DND-41 (cell line): ENCODE measurements around the gene GFY.
A peak's percentile ranks its signal among the peaks of the same experiment; 100 is the strongest.

ENCODE experiments used
- ATAC-seq: fragments of 200-7000 bp; cut with Tn5 transposase; 3 replicates; pipeline ENCODE4 v1.9.1; 2021; ENCODE audit warnings: low read depth; ENCODE audit not compliant: insufficient read depth
- DNase-seq: peaks from one replicate; pipeline ENCODE4 v3.0.0-alpha.2; 2020
- H2AFZ ChIP-seq: 2 replicates; pipeline ENCODE4 v1.6.0; 2012; ENCODE audit warnings: low read depth, low read length
- H3K27ac ChIP-seq: 2 replicates; pipeline ENCODE4 v1.5.1; 2012; ENCODE audit warnings: low read length, inconsistent platforms
- H3K27me3 ChIP-seq: fragments of 200-600 bp; sonication (generic); 2 replicates; pipeline ENCODE4 v1.6.0; 2012; ENCODE audit warnings: low read length, mild to moderate bottlenecking, inconsistent platforms; ENCODE audit not compliant: insufficient read depth, poor library complexity
- H3K36me3 ChIP-seq: 2 replicates; pipeline ENCODE4 v1.5.1; 2012; ENCODE audit warnings: low read length, inconsistent platforms; ENCODE audit not compliant: insufficient read depth
- H3K4me1 ChIP-seq: 2 replicates; pipeline ENCODE4 v1.5.1; 2012; ENCODE audit warnings: mild to moderate bottlenecking, low read length; ENCODE audit not compliant: insufficient read depth
- H3K4me2 ChIP-seq: 2 replicates; pipeline ENCODE4 v1.6.0; 2012; ENCODE audit warnings: mild to moderate bottlenecking, moderate library complexity, low read length, inconsistent platforms; ENCODE audit not compliant: insufficient read depth
- H3K4me3 ChIP-seq, 2 experiments: fragments of 200-600 bp in 1 of 2; shearing (Covaris generic) in 1 of 2; 2 replicates each; pipeline ENCODE4 v1.5.1; 2012 to 2016; ENCODE audit warnings: inconsistent platforms in 2 of 2, low read length in 2 of 2, mild to moderate bottlenecking in 2 of 2, low read depth in 1 of 2, moderate library complexity in 1 of 2
- H3K79me2 ChIP-seq: 2 replicates; pipeline ENCODE4 v1.6.0; 2012; ENCODE audit warnings: low read length, inconsistent platforms; ENCODE audit not compliant: insufficient read depth
- H3K9ac ChIP-seq: 2 replicates; pipeline ENCODE4 v1.6.0; 2012; ENCODE audit warnings: low read depth, mild to moderate bottlenecking, inconsistent platforms, low read length, moderate library complexity
- H3K9me3 ChIP-seq: 2 replicates; pipeline ENCODE4 v1.5.1; 2012; ENCODE audit warnings: low read length, moderate library complexity, mild to moderate bottlenecking, inconsistent platforms; ENCODE audit not compliant: insufficient read depth, severe bottlenecking
- H4K20me1 ChIP-seq: 2 replicates; pipeline ENCODE4 v1.6.0; 2012; ENCODE audit warnings: low read length; ENCODE audit not compliant: insufficient read depth
- EZH2 ChIP-seq: IDR thresholded peaks from 3 replicates; pipeline ENCODE4 v1.6.1; 2012; ENCODE audit warnings: borderline replicate concordance, low read depth, mild to moderate bottlenecking, moderate library complexity, low read length, inconsistent platforms; ENCODE audit not compliant: severe bottlenecking
- TF ChIP-seq, protein P1 (sequence below): IDR thresholded peaks from 2 replicates; pipeline ENCODE4 v1.5.1; 2012; ENCODE audit warnings: borderline replicate concordance, low read length, moderate library complexity, mild to moderate bottlenecking; ENCODE audit not compliant: poor library complexity, severe bottlenecking; ENCODE audit errors: extremely low read depth

GFY gene

DNA sequence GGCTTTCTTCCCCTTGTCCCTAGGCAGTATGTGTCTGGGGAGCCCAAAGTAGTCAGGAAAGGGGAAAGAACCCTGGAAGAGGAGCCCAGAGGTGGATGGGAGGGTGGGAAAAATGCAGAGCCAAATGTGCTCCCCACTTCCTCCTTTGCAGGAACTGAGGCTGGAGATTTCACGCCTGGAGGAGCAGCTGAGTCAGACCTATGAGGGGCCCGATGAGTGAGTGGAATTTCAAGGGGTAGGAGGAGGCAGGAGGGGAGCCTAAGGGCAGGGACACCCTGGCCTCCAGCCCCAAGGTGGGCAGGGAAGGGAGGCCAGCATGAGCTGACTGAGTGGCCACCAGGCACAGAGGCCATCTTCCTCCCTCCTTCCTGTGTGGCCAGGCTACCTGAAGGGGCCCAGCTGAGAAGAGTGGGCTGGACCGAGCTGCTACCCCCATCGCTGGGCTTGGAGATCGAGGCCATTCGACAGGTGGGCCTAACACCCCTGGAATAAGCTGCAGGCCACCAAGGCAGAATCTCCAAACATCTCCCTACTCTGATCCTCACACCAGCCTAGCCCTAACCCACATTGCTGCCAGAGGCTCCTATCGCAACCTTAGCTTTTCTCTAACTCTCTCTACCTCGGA is 16.3 kb upstream of the GFY start:
- Histone ChIP-seq H2AFZ (0 out of 2 replicates have a peak overlapping the region, but pooled peaks have one; percentile 39), H4K20me1 (no peaks in the 10 kb centered on the region), H3K27ac (no peak overlapping the region), H3K36me3 (no peaks in the 10 kb centered on the region), H3K27me3 (no peaks in the 10 kb centered on the region), H3K4me1 (peaks cover 10% of the 10 kb centered on the region), H3K4me2 (no peak overlapping the region), H3K9me3 (no peaks in the 10 kb centered on the region), H3K9ac (no peak overlapping the region), H3K79me2 (no peaks in the 10 kb centered on the region), H3K4me3 (no peak overlapping the region)
- TF ChIP-seq, protein P1, sequence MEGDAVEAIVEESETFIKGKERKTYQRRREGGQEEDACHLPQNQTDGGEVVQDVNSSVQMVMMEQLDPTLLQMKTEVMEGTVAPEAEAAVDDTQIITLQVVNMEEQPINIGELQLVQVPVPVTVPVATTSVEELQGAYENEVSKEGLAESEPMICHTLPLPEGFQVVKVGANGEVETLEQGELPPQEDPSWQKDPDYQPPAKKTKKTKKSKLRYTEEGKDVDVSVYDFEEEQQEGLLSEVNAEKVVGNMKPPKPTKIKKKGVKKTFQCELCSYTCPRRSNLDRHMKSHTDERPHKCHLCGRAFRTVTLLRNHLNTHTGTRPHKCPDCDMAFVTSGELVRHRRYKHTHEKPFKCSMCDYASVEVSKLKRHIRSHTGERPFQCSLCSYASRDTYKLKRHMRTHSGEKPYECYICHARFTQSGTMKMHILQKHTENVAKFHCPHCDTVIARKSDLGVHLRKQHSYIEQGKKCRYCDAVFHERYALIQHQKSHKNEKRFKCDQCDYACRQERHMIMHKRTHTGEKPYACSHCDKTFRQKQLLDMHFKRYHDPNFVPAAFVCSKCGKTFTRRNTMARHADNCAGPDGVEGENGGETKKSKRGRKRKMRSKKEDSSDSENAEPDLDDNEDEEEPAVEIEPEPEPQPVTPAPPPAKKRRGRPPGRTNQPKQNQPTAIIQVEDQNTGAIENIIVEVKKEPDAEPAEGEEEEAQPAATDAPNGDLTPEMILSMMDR: no peak
- TF ChIP-seq EZH2: no peak
- no peak for ATAC-seq
- no peak for DNase-seq

- TF ChIP-seq EZH2: no peak
- TF ChIP-seq, protein P1: no peak
- no peak overlapping the region for H3K4me2 ChIP-seq
- no peak overlapping the region for H3K4me3 ChIP-seq
- H3K79me2 ChIP-seq: no peaks in the 10 kb centered on the region
- DNase-seq (peak; percentile 39), ATAC-seq (no peak; the same call in 2 of the 3 replicates)
- H3K36me3 ChIP-seq: no peaks in the 10 kb centered on the region
- H3K27ac ChIP-seq: no peak overlapping the region
- H3K27me3 ChIP-seq: no peaks in the 10 kb centered on the region
- H2AFZ ChIP-seq: peak overlapping the region; percentile 39; the same call in 1 of the 2 replicates
- H3K9me3 ChIP-seq: no peaks in the 10 kb centered on the region
- H4K20me1 ChIP-seq: no peaks in the 10 kb centered on the region
- no peak overlapping the region for H3K9ac ChIP-seq
- peaks cover 10% of the 10 kb centered on the region for H3K4me1 ChIP-seq
Measured at GRCh38 chr19:49409441-49410029, 15.7 kb upstream of the GFY start.

DNA sequence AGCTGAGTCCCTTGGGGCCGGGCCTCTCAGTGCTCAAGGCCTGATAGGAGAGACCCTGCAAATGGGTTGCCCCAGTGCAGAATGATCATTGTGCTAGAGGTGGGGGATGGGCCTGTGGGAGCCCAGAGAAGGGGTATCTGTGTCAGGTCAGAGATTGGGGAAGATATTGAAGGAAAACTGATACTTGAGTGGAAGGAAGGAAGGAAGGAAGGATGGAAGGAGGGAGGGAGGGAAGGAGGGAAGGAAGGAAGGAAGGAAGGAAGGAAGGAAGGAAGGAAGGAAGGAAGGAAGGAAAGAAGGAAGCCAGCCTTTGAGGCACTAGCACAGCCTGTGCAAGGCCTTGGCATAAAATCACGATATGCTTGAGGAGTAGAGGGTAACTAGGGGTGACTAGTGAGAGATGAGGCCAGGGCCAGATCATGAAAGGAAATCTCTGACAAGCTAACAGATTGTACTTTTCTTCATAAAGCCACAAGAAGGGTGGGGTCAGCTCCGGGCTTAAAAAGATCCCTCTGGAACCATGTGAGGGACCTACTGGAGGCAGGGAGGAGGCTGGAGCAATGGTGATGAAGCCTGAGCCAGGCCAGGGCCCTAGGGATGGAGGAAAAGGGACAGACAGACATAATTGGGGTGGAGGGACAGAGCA is 13.4 kb upstream of the GFY start:
- TF ChIP-seq EZH2: no peak
- TF ChIP-seq, protein P1: no peak
- H3K27ac ChIP-seq: no peak overlapping the region
- H3K79me2 ChIP-seq: no peaks in the 10 kb centered on the region
- H2AFZ ChIP-seq: no peak overlapping the region
- H3K4me2 ChIP-seq: no peak overlapping the region
- ATAC-seq: no peak
- no peak overlapping the region for H3K9ac ChIP-seq
- no peaks in the 10 kb centered on the region for H3K9me3 ChIP-seq
- no peaks in the 10 kb centered on the region for H3K36me3 ChIP-seq
- H4K20me1 ChIP-seq: no peaks in the 10 kb centered on the region
- no peak overlapping the region for H3K4me3 ChIP-seq
- H3K4me1 ChIP-seq: peaks cover 10% of the 10 kb centered on the region
- no peak for DNase-seq
- no peaks in the 10 kb centered on the region for H3K27me3 ChIP-seq
